Activated CD4-positive, alpha-beta T cell treated with anti-CD3 and anti-CD28 coated beads, Interleukin-2, Interleukin-4, amounts not matched to agents 100 ng/mL and 50 ng/mL, durations not matched to agents 16 hours and 8 hours (primary cell): ENCODE data around the gene DELE1.
"Not testable (repeated sequence)": the region's sequence is repeated elsewhere in the genome, so short reads cannot be mapped to it uniquely, and the experiment has no call there.

Source experiments
- DNase-seq: peaks from one replicate; pipeline ENCODE4 v3.0.0-alpha.2; 2020; ENCODE audit warnings: low spot score

Gene DELE1

GRCh38 chr5:141889282-141889871, 34.3 kb upstream of the DELE1 start:
- DNase-seq = no peak

GRCh38 chr5:141890429-141890828, 33.2 kb upstream of the DELE1 start:
- not testable (repeated sequence) for DNase-seq

- DNase-seq = no peak
Observed at GRCh38 chr5:141897425-141897824, 26.2 kb upstream of the DELE1 start.

GRCh38 chr5:141898448-141899049, 25.1 kb upstream of the DELE1 start:
- no peak for DNase-seq

- DNase-seq = no peak
Observed at GRCh38 chr5:141902015-141902814, 21.5 kb upstream of the DELE1 start.

- no peak for DNase-seq
Observed at GRCh38 chr5:141903261-141903660, 20.4 kb upstream of the DELE1 start.

GRCh38 chr5:141904551-141904950, 19.1 kb upstream of the DELE1 start:
- no peak for DNase-seq

- DNase-seq = no peak
Observed at GRCh38 chr5:141906517-141906916, 17.2 kb upstream of the DELE1 start.

GRCh38 chr5:141906972-141907371, 16.7 kb upstream of the DELE1 start:
- DNase-seq = no peak

- no peak for DNase-seq
Observed at GRCh38 chr5:141908796-141909195, 14.9 kb upstream of the DELE1 start.

- DNase-seq = no peak
Observed at GRCh38 chr5:141909212-141909611, 14.5 kb upstream of the DELE1 start.

GRCh38 chr5:141910271-141910673, 13.4 kb upstream of the DELE1 start:
- no peak for DNase-seq

- DNase-seq = no peak
Observed at GRCh38 chr5:141913560-141914198, 10.0 kb upstream of the DELE1 start.

- no peak for DNase-seq
Observed at GRCh38 chr5:141914199-141914743, 9.4 kb upstream of the DELE1 start.

- no peak for DNase-seq
Observed at GRCh38 chr5:141914797-141915196, 8.9 kb upstream of the DELE1 start.

GRCh38 chr5:141915881-141916336, 7.8 kb upstream of the DELE1 start:
- DNase-seq = no peak

- DNase-seq = no peak
Observed at GRCh38 chr5:141916522-141916921, 7.1 kb upstream of the DELE1 start.

- no peak for DNase-seq
Observed at GRCh38 chr5:141917760-141918159, 5.9 kb upstream of the DELE1 start.

GRCh38 chr5:141919218-141920119, 4.2 kb upstream of the DELE1 start:
- DNase-seq = no peak

GRCh38 chr5:141920771-141921170, 2.9 kb upstream of the DELE1 start:
- no peak for DNase-seq

GRCh38 chr5:141922827-141923447, 734 bp upstream of the DELE1 start:
- not testable (repeated sequence) for DNase-seq
